HG03060 (cell line): Measurements from ENCODE around the gene FOXF1.

ENCODE experiments used
- ATAC-seq: cut with Tn5 transposase; IDR thresholded peaks from one replicate; pipeline ENCODE4 v1.9.1; 2021; ENCODE audit warnings: low read depth, moderate number of reproducible peaks; ENCODE audit not compliant: unreplicated experiment

Gene FOXF1

DNA sequence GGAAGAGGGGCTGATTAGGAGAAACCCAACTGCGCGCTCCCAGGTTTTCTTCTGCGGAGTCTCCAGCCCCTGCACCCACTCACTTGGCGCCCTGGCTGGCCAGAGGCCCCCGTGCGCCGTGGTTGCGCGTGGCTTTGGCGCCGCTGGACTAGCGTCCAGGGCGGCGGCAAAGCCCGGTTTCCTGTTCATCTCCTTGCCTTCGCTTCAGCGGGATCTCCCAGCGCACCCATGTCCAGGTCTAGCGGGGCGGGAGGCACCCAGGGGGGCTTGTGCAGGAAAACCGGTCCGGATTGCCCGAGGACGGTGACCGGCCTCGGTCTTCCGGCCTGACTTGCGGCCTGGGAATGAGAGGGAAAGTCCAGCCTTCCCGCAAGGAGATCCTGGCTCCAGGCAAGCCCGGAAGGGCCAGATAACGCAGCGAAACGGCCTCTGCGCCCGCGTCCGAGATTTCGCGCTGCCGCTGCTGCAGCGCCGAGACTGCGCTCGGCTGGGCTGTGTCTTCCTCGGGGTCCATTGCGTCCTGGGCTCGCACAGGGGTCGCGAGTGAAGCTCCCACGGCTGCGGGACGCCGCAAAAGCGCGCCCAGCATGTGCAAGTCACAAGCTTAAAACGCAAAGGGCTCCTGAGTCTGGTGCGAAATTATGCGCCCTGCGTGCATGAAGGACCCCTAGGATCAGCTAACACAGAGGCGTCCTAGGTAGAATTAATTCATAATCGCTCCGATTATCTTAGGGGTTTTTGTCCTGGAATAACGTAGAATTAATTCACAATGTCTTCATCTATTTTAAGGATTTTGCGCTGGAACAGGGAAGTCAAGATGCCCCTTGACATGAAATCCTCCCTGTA lies 5.7 kb downstream of the FOXF1 start:
- no peak for ATAC-seq

DNA sequence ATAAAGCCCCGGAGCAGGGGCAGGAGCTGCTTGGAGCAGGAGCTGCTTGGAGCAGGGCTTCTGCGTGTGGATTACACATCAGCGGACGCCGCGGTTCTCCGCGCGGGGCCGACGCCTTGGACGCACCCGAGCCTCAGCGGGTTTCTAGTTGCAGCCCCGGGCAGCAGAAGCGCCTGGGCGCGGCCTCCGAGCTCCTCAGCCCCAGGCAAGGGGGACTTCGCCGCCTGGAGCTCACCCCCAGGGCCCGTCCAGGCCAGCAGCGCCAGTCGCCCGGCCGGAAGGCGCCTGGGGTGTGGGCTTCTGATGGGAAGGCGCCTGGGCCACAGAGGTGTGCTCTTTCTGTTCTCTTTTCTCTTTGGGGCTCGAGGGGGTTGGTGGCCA lies 6.3 kb downstream of the FOXF1 start:
- no peak for ATAC-seq

DNA sequence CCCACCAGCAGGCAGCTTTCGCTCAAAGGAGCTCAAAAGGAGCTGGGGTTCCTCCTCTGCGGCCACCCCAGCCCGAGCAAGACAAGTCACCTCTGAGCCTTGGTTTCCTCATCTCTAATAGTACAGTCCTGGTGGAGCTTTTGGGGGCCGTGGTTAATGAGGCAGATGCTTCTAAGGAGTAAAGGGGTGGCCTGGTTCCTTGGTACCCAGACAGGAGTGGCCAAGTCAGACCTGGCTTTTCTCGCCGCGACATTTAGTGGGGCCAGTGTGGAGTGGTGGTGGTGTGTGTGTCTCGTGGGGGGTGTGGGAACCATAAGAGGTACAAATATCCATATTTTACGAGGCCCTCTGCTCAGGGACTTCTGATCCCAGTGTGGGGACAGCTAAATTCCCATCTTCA lies 6.7 kb downstream of the FOXF1 start:
- ATAC-seq = no peak

DNA sequence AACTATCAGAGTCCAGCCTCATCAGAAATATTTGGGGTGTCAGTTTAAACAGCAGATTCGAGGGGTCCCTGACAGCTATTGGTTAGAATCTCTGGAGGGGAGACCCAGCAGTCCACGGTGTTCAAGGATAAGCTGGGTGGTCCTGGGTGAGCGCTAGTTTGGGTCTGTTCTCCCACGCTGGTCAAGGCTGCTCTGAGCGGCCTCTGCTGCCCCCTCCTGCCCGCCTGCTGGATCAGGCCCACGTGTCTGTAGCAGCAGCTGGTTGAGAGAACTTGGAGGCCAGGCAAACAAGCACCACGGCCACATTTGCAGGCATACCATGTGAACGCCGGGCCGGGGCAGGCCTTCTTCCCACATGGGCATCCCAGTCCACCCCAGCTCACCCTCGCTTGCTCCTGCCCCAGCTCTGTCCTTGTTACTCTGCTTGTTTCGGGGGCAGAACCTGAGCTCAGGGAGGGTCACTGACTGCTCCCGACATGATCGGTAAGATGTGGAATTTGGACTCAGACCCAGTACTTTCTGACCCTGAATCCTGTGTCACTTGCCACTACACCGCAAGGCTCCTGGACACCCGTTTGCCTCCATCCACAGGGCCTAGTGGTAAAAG lies 7.4 kb downstream of the FOXF1 start:
- no peak for ATAC-seq

DNA sequence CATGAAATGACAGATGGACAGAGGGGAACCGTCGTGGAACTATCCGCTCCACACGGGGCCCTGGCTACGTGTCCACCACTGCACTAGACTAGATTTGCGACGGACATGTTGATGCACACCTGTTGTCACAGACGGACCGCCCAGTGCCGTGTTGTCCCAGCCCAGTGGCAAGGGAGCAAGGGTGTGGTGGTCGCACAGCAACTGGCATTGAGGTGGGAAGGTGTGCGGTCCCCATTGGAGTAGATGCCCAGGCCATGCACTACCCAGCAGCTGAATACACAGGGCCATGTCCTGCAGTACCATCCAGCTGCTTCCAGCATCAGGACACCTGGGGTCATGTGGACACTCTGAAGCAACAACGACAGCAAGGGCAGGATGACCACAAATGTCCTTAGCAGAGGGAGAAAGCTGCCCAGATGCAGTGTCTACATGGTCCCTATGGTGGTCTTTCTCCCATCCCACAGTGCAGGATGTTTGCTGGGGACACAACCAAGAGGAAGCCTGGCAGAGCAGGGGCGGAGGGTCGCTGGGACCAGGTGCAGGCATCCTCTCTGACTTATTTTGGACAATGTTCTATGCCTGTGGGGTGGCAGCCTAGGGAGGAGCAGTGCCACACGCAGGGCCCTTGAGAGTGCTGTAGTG lies 8.8 kb downstream of the FOXF1 start:
- no peak for ATAC-seq

DNA sequence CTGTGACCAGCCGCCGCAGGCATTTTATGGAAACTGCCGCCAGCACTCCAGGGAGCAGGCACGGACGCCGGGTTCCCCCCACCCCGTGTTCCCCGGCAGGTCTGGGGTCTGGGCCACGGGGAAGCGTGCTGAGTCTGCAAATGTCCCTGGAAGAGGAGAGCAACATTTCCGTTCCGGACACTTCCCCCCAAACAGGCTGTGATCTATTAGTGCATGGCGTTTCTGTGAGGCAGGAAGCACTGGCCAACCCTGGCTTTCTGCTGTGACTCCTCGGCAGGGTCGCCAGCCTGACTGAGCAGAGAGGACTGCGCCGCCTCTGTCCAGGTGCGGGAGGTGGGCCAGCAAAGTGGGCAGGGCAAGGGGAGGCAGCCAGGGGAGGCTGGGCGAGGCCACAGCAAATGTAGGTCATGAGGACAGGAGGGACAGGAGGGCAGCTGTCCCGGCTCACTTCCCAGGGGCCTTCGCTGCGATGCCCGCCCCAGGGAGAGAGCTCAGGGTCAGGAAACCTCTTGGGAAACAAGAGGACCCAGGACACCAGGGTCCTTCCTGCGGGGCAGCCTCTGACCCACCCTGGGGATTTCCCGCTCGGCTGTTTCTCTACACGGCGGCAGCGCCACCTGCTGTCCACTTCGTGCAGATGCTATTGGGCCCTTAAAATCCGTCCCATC lies 9.5 kb downstream of the FOXF1 start:
- ATAC-seq = no peak

DNA sequence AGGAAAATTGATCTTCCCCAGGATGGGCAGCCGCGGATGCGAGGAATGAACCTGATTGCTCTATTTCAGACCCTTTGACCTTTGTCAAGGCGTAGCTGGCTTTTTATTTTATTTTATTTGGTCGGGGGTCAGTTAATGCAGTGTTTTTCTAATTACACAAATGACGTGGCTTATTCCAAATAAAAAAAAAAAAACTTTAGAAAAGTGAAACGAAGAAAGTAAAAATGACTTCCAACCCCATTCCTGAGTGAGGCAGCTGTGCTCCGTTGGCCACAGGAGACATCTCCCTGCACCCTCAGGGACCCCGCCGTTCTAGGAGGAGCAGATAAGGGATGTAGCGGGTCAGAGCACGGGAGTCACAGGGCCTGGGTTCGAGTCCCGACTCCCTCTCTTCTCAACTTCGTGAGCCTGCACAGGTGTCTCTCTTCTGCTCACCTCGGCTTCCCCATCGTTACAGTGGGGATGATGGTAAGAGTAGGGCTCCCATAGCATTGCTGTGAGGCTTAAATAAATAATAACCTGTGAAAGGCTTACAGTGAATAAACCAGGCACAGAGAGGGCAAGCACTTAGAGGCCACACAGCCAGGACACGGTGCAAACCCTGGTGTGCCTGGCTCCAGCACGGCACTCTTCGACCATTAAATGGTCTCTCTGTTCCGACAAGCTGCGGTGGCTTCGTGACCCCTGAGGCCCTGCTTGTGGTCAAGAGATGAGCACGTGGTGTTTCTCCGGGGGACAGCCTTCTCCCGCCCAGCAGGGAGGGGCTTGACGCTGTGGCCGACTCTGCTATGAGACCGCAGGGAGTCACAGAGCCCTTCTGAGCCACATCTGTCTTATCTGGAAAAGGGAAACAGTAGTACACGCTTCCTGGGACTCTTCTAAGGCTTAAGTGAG lies 10.2 kb downstream of the FOXF1 start:
- ATAC-seq = no peak

DNA sequence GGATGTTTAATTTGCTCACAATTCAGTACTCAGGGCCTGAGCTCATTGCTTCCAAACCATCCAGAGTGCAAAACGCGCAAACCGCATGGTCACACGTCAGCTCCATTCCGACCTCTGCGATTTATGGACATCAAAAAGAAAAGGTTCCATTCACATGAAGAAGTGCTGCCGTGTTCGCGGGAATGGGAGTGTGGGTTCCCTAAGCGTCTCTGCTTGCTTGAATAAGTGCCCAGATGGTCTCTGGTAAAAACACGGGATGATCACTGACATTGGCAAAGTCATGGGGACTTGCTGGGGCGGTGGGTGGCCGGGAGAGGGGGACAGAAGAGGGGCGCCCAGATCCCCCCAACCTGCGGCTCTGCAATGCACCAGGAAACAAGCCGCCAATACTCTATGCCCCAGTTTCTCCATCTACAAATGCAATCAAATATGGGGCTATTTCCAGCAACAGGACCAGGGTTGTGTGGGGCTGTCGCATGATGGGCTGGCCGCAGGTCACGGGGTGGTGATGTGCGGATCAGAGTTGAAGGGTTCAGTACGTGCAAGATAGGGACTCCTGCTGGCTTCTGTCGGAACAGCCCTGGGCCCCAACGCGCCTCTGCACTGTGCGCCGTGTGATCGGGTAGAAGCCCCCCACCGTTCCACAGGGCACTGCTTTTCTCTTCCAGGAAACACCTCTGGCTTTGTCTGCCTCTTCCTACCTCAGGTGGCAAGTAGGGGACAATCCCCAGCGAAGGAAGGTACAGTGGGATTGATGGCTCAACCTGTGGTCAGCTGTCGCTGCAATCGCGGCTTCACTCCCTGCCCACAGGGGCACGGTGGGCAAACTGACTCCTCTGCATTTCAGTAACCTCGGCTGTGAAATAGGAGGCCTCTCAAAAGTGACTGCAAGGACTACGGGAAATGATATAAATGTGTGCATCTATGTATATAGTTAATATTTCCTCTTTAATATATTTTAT lies 11.2 kb downstream of the FOXF1 start:
- ATAC-seq = no peak

DNA sequence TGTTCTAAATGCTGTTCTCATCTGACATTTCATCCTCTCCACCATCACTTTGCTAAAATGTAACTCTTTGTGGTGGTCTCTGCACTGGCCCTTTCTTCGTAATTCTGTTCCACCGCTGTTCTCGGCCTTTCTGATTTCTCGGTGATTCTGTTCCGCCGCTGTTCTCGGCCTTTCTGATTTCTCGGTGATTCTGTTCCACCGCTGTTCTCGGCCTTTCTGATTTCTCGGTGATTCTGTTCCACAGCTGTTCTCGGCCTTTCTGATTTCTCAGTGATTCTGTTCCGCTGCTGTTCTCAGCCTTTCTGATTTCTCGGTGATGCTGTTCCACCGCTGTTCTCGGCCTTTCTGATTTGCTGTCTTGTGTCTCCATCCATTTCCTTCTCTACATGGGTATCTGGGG lies 12.3 kb downstream of the FOXF1 start:
- no peak for ATAC-seq

DNA sequence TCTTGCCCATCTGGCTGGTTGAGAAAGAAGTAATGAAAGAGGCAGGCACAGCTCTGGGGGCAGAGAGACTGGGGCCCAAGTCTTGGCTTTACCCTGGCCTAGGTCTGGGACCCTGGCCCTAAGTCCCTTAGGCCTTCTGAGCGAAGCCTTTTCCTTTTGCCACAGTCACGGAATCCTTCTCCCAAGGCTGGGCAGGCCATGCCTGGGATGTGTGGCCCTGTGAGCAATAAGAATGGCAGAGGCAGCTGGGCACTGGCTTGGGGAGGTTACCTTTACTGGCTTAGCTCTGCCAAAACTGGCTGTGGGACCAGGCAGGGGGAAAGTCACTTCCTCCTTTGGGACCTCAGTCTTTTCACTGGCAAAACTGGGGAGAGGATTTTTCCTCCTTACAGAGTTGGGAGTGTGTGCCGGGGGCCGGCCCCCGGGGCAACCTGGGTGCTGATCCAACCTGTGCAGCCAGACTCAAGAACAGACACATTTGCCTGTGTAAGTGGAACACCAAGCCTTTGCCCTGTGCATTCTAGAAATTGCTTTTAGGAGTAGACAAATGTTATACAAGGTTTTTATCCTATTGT lies 12.9 kb downstream of the FOXF1 start:
- no peak for ATAC-seq

DNA sequence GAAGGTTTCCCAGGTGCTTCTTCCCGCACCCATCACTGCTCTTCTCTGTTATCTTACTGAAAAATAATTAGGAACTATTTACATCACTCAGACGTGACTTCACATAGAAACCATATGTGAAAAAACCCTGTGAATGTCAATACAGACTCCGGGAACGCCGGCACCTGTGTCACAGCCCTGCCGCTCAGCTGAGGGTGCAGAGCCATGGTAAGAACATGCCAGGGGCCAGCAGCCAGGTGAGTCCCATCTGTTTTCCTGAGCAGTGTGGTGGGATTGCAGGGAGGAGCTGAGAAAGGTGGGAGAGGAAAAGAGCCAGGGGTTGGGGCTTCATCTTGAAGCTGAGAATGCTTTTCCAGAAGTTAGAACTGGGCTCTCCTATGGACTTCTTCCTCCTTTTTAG lies 13.7 kb downstream of the FOXF1 start:
- no peak for ATAC-seq

DNA sequence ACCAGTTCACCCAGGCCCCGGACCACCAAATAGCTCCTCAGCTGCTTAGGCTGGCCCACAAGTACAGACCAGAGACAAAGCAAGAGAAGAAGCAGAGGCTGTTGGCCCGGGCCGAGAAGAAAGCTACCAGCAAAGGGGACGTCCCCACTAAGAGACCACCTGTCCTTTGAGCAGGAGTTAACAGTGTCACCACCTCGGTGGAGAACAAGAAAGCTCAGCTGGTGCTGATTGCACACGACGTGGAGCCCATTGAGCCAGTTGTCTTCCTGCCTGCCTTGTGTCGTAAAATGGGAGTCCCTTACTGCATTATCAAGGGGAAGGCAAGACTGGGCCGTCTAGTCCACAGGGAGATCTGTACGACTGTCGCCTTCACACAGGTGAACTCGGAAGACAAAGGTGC lies 15.4 kb downstream of the FOXF1 start:
- no peak for ATAC-seq

DNA sequence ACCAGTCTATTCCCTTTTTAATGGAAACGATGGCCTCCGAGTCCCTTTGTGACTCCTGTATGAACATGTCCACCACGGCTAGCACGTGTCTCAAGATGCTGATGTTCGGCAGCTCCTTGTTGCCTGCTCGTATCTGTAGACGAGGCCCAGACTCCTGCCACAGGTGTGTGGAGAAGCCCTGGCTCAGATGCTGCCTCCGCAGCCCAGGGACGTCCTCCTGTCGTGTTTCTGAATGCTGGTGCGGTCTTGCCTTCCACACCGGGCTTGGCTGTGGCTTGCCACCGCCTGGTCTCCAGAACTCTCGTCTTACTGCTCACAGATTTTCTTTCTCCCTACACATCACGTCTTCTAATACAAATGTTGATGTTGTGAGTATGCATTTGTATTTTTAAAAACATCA lies 17.0 kb downstream of the FOXF1 start:
- no peak for ATAC-seq

DNA sequence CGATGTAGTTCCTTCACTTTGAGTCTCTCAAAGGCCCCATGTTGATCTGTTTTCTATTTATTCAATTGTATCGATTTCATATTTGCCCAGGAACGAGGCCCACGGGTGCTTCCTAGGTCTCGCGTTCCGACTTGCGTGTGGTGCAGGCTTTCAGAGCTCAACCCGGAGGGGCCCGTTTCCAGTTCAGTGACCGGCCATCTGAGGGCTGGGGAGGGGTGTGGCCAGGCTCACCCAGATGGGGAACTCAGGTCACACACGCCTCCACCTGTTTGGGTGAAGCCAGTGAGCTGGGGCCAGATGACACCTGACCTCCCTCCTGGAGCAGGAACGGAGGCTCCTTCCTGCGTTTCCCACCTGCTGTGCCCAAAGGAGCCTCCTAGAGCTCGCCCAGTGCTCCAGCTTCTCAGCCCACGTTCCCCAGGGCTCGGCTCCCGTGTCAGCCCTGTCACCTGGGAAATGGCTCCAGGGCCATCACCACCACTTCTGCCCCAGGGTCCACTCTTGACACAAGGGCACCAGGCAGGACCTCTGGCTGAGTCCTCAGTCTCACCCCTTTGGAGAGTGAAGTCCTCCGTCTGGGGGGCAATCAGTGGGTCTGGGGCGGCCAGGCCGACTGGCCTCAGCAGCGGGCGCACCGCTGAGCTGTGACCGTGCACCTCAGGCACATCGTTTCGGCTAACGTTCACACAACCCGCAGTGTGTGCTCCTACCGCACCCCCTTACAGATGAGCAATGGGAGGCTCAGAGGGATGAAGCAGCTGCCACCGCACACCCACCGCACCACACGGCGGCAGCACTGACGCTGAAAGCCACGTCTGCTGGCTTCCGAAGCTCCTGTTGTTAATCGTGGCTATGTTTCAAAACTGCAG lies 18.0 kb downstream of the FOXF1 start:
- no peak for ATAC-seq

DNA sequence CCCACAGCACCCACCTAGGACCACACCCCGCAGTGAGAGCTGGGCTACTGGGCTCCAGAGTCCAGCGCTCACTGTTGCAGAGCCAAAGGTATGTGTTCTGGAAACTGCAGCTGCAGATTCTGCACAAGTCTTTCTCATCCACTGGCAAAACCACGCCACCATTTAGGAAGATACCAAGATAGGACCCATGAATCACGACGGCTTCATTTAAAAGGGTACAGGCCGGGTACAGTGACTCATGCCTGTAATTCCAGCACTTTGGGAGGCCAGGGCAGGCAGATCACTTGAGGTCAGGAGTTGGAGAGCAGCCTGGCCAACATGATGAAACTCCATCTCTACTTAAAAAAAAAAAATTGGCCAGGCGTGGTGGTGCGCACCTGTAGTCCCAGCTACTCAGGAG lies 18.8 kb downstream of the FOXF1 start:
- ATAC-seq = no peak

DNA sequence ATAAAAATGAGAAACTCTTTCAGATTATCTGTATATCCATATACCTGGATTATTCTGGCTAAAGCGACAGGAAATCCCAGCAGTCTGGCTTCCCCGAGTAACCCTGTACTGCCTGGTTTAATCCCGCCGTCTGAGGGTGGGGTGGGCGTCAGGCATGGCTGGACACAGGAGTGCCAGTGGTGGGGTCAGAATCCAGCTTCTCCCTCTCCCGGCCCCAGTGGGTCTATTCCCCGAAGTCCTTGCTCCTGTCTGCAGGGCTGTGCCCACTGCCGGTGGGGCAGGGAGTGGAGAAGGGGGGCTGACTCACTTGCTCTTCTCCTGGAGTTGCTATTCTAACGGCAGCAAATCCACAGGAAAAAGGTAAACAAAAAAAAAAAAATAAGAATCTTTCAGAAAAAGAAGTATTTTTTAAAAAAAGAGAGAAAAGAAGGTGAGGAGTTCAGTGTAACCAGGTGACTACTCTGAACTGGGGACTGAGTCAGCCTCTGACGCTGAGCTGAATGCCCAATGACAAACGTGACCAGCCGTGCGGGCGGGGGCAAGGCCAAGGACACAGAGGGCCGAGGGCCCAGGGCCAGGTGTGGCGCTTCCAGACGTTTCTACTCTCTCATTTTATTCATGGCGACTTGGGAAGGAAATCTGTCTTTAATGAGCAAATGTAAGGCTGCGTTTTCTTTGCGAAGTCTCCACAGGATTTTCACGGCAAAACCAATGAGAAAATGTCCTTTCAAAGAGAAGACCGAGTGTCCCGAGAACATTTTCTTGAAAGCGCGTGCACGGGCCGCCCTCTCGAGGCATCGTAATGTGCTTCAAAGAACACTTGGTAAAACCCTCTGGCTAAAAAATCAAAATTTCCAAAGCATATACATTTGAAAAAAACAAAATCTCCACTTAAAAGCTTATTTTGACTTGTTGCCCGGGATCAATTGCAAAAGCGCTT lies 20.2 kb downstream of the FOXF1 start:
- no peak for ATAC-seq

DNA sequence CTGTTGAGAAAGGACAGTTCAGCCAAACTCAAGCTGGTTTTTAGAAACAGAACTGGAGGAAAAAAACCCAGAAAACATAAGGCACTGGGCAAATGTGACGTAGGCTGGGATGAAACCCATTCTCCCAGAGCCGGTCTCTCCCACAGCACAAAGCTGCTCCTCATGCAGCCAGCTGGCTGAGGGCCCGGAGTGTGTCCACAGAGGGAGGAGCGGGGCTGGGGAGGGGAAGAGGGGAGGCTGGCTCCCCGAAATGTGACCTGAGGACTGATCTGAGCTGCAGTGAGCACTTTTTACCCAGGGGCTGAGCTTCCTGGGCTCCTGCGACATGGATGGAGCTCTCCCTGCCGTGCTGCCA lies 20.8 kb downstream of the FOXF1 start:
- ATAC-seq = no peak
